WTC11 (cell line): Measurements from ENCODE around the gene SRSF10. TPM values are rescaled to one million over a fixed set of nuclear protein-coding genes. Genes with fewer than 3 reads are reported as not detected.

ENCODE experiments used
- ATAC-seq: fragments of 200-7000 bp; cut with Tn5 transposase; 2 replicates; pipeline ENCODE4 v1.10.0; 2021; ENCODE audit warnings: mild to moderate bottlenecking, moderate library complexity
- Bru-seq: library from RNA; stranded (reverse); fragments of 400-500 nt; gene quantifications from one replicate; lab custom pipeline; 2021; lab: Mats Ljungman, UMichigan
- CTCF ChIA-PET: fragments of 300-600 bp; sonication (Branson Sonifier 250); formaldehyde crosslinking; loops from one replicate; lab custom pipeline; 2021; ENCODE audit warnings: antibody characterized with exemption; lab: Charles Lee
- POLR2A ChIA-PET: fragments of 350-600 bp; sonication (Branson Sonifier 250); formaldehyde crosslinking; loops from one replicate; lab custom pipeline; 2021; ENCODE audit warnings: antibody characterized with exemption; lab: Charles Lee
- DNase-seq: peaks from one replicate; pipeline ENCODE4 v3.0.0; 2021; ENCODE audit warnings: low spot score
- H3K27ac Mint-ChIP-seq: 2 replicates; pipeline ENCODE4 v1.8.0; 2021; ENCODE audit warnings: mixed read lengths
- H3K27me3 Mint-ChIP-seq: 2 replicates; pipeline ENCODE4 v1.8.0; 2021; ENCODE audit warnings: low read depth, mild to moderate bottlenecking, moderate library complexity, mixed read lengths
- H3K36me3 Mint-ChIP-seq: 2 replicates; pipeline ENCODE4 v1.8.0; 2021; ENCODE audit warnings: mixed read lengths
- H3K4me1 Mint-ChIP-seq: 2 replicates; pipeline ENCODE4 v1.8.0; 2022; ENCODE audit warnings: mixed read lengths
- H3K4me3 Mint-ChIP-seq: 2 replicates; pipeline ENCODE4 v1.8.0; 2021; ENCODE audit warnings: mild to moderate bottlenecking, moderate library complexity, mixed read lengths
- H3K9me3 Mint-ChIP-seq: 2 replicates; pipeline ENCODE4 v1.8.0; 2021; ENCODE audit warnings: mixed read lengths
- AR ChIP-seq: fragments of 250-450 bp; sonication (Bioruptor Pico); IDR thresholded peaks from 2 replicates; pipeline ENCODE4 v1.9.0; 2021; ENCODE audit warnings: mild to moderate bottlenecking
- ATF6 ChIP-seq: sonication (generic); formaldehyde crosslinking; IDR thresholded peaks from 2 replicates; pipeline ENCODE4 v1.8.1; 2023; ENCODE audit warnings: mild to moderate bottlenecking, missing genetic modification reagents
- CREM ChIP-seq: sonication (generic); formaldehyde crosslinking; IDR thresholded peaks from 2 replicates; pipeline ENCODE4 v1.8.1; 2022; ENCODE audit warnings: mild to moderate bottlenecking, missing genetic modification reagents, moderate library complexity
- ETV6 ChIP-seq: sonication (generic); formaldehyde crosslinking; IDR thresholded peaks from 2 replicates; pipeline ENCODE4 v1.8.1; 2022; ENCODE audit warnings: mild to moderate bottlenecking, missing genetic modification reagents
- FOXJ3 ChIP-seq: sonication (generic); formaldehyde crosslinking; IDR thresholded peaks from 2 replicates; pipeline ENCODE4 v1.9.0; 2021; ENCODE audit warnings: missing genetic modification reagents, mild to moderate bottlenecking, borderline replicate concordance
- GRHL2 ChIP-seq: fragments of 250-450 bp; sonication (Bioruptor Pico); IDR thresholded peaks from 2 replicates; pipeline ENCODE4 v1.8.0; 2022; ENCODE audit warnings: mild to moderate bottlenecking, moderate library complexity; ENCODE audit not compliant: insufficient replicate concordance, severe bottlenecking
- IRF2 ChIP-seq: sonication (generic); formaldehyde crosslinking; IDR thresholded peaks from 2 replicates; pipeline ENCODE4 v1.8.0; 2022; ENCODE audit warnings: low read depth, missing genetic modification reagents, borderline replicate concordance
- JUN ChIP-seq: sonication (generic); formaldehyde crosslinking; IDR thresholded peaks from 2 replicates; pipeline ENCODE4 v1.8.0; 2023; ENCODE audit warnings: mild to moderate bottlenecking, missing genetic modification reagents
- KAT7 ChIP-seq: sonication (generic); formaldehyde crosslinking; IDR thresholded peaks from 2 replicates; pipeline ENCODE4 v1.8.1; 2023; ENCODE audit warnings: missing genetic modification reagents, mild to moderate bottlenecking, borderline replicate concordance
- MLX ChIP-seq: sonication (generic); formaldehyde crosslinking; IDR thresholded peaks from 2 replicates; pipeline ENCODE4 v1.8.1; 2023; ENCODE audit warnings: mild to moderate bottlenecking, missing genetic modification reagents, moderate library complexity
- NFATC4 ChIP-seq: fragments of 250-450 bp; sonication (Bioruptor Pico); IDR thresholded peaks from 2 replicates; pipeline ENCODE4 v1.9.0; 2021; ENCODE audit warnings: mild to moderate bottlenecking
- NR2C2 ChIP-seq: sonication (generic); formaldehyde crosslinking; IDR thresholded peaks from 2 replicates; pipeline ENCODE4 v1.8.0; 2022; ENCODE audit warnings: mild to moderate bottlenecking, missing genetic modification reagents
- NR3C1 ChIP-seq: sonication (generic); formaldehyde crosslinking; conservative IDR thresholded peaks from 2 replicates; pipeline ENCODE4 v1.8.1; 2023; ENCODE audit warnings: low read depth, mild to moderate bottlenecking, missing genetic modification reagents
- RORB ChIP-seq: fragments of 250-450 bp; sonication (Bioruptor Pico); IDR thresholded peaks from 2 replicates; pipeline ENCODE4 v1.9.0; 2021; ENCODE audit warnings: mild to moderate bottlenecking
- SOX15 ChIP-seq: fragments of 250-450 bp; sonication (Bioruptor Pico); IDR thresholded peaks from 2 replicates; pipeline ENCODE4 v1.9.0; 2021; ENCODE audit warnings: mild to moderate bottlenecking
- SP1 ChIP-seq: sonication (generic); formaldehyde crosslinking; conservative IDR thresholded peaks from 2 replicates; pipeline ENCODE4 v1.8.1; 2022; ENCODE audit warnings: missing genetic modification reagents
- STAT6 ChIP-seq: sonication (generic); formaldehyde crosslinking; conservative IDR thresholded peaks from 2 replicates; pipeline ENCODE4 v1.8.1; 2023; ENCODE audit warnings: mild to moderate bottlenecking, low read depth, missing genetic modification reagents, moderate library complexity
- TEAD4 ChIP-seq: sonication (generic); formaldehyde crosslinking; IDR thresholded peaks from 2 replicates; pipeline ENCODE4 v1.8.0; 2022; ENCODE audit warnings: mild to moderate bottlenecking, missing genetic modification reagents
- ZBTB21 ChIP-seq: sonication (generic); formaldehyde crosslinking; IDR thresholded peaks from 2 replicates; pipeline ENCODE4 v1.8.1; 2023; ENCODE audit warnings: mild to moderate bottlenecking, missing genetic modification reagents, borderline replicate concordance
- ZNF121 ChIP-seq: sonication (generic); formaldehyde crosslinking; IDR thresholded peaks from 2 replicates; pipeline ENCODE4 v1.8.0; 2023; ENCODE audit warnings: missing genetic modification reagents
- ZNF232 ChIP-seq: sonication (generic); formaldehyde crosslinking; IDR thresholded peaks from 2 replicates; pipeline ENCODE4 v1.8.0; 2022; ENCODE audit warnings: mild to moderate bottlenecking, missing genetic modification reagents
- ZNF671 ChIP-seq: fragments of 250-450 bp; sonication (Bioruptor Pico); IDR thresholded peaks from 2 replicates; pipeline ENCODE4 v1.8.0; 2021; ENCODE audit warnings: mild to moderate bottlenecking
- ZSCAN18 ChIP-seq: fragments of 250-450 bp; sonication (Bioruptor Pico); IDR thresholded peaks from 2 replicates; pipeline ENCODE4 v2.1.2; 2022; ENCODE audit warnings: mild to moderate bottlenecking, moderate library complexity
- long read RNA-seq, 3 experiments: library from RNA in 1 of 3; library from capped mRNA in 1 of 3; library from polyadenylated mRNA in 1 of 3; unstranded in 2 of 3; stranded (forward) in 1 of 3; transcript quantifications; one replicate each; pipeline ENCODE4 v2.0.0, GENCODE V29; 2021
- total RNA-seq: library from RNA; stranded (reverse); gene quantifications from 3 replicates; pipeline ENCODE4 v1.2.3, GENCODE V29; 2021
- TF ChIP-seq, protein P1 (sequence below): fragments of 250-450 bp; sonication (Bioruptor Pico); IDR thresholded peaks from 2 replicates; pipeline ENCODE4 v1.9.0; 2021; ENCODE audit warnings: moderate library complexity, mild to moderate bottlenecking, inconsistent platforms, borderline replicate concordance
- TF ChIP-seq, protein P2 (sequence below): sonication (generic); formaldehyde crosslinking; IDR thresholded peaks from 2 replicates; pipeline ENCODE4 v1.8.0; 2022; ENCODE audit warnings: mild to moderate bottlenecking, missing genetic modification reagents

SRSF10 gene
- total RNA-seq, result 163 to 178 TPM (median 170 TPM) in 3 replicates
- percentile 99 among the genes with signal in this experiment for Bru-seq, nascent RNA
- long read RNA-seq, experiment 1, transcript SRSF10-204 (6 exons, 3,487 nt), result major isoform, 5 of 187 reads
- long read RNA-seq, experiment 1, transcript SRSF10-213 (4 exons, 3,957 nt), result major isoform, 5 of 187 reads
- long read RNA-seq, experiment 1, partial matches to known transcripts, result 34 of 187 reads
- long read RNA-seq, experiment 1, other reads (novel, unspliced or antisense), result 136 of 187 reads
- long read RNA-seq, experiment 2, partial matches to known transcripts, result 49 of 101 reads
- long read RNA-seq, experiment 2, other reads (novel, unspliced or antisense), result 49 of 101 reads
- long read RNA-seq, experiment 3, partial matches to known transcripts, result 10 of 50 reads
- long read RNA-seq, experiment 3, other reads (novel, unspliced or antisense), result 33 of 50 reads

- peak within 1 kb of the TSS; percentile 99 for H3K27ac Mint-ChIP-seq
- ChIA-PET POLR2A (interaction anchor here (0.6 to 1.5 kb wide), 6 partner anchors 19 to 200 kb away, joined by 3 to 4 read pairs (median 4); partner anchors contain the start of gene PNRC2), CTCF (interaction anchor here (0.5 to 2.0 kb wide), 7 partner anchors 43 to 449 kb away, joined by 3 to 7 read pairs (median 3); partner anchors contain the start of gene E2F2)
- H3K4me1 Mint-ChIP-seq, result peaks cover 46% of the 10 kb centered on the region
- peaks cover 27% of the 10 kb centered on the region for H3K36me3 Mint-ChIP-seq
- no peaks in the 10 kb centered on the region for H3K27me3 Mint-ChIP-seq
- peak; percentile 96 for ATAC-seq
- peak; percentile 98 for DNase-seq
- peak within 1 kb of the TSS; percentile 91 for H3K4me3 Mint-ChIP-seq
- H3K9me3 Mint-ChIP-seq, result no peaks in the 10 kb centered on the region
- TF ChIP-seq GRHL2 (no peak), ZSCAN18 (CRISPR knock-in tag) (no peak), SOX15 (CRISPR knock-in tag) (no peak), STAT6 (CRISPR knock-in tag) (no peak), AR (CRISPR knock-in tag) (no peak), IRF2 (CRISPR knock-in tag) (no peak), ZNF232 (CRISPR knock-in tag) (no peak; the same call in none of the 2 replicates), CREM (CRISPR knock-in tag) (0 out of 2 replicates have a peak, but pooled peaks have one; percentile 29), MLX (CRISPR knock-in tag) (no peak), RORB (no peak), FOXJ3 (CRISPR knock-in tag) (no peak), KAT7 (CRISPR knock-in tag) (peak; percentile 97; the same call in 1 of the 2 replicates), NR3C1 (CRISPR knock-in tag) (no peak), ZNF671 (CRISPR knock-in tag) (no peak), ATF6 (0 out of 2 replicates have a peak, but pooled peaks have one; percentile 29), NFATC4 (no peak), ETV6 (CRISPR knock-in tag) (peak; percentile 94), TEAD4 (CRISPR knock-in tag) (0 out of 2 replicates have a peak, but pooled peaks have one; percentile 42), ZBTB21 (CRISPR knock-in tag) (no peak), ZNF121 (CRISPR knock-in tag) (no peak), NR2C2 (CRISPR knock-in tag) (no peak), SP1 (CRISPR knock-in tag) (0 out of 2 replicates have a peak, but pooled peaks have one; percentile 42), JUN (CRISPR knock-in tag) (no peak)
- TF ChIP-seq, protein P1, sequence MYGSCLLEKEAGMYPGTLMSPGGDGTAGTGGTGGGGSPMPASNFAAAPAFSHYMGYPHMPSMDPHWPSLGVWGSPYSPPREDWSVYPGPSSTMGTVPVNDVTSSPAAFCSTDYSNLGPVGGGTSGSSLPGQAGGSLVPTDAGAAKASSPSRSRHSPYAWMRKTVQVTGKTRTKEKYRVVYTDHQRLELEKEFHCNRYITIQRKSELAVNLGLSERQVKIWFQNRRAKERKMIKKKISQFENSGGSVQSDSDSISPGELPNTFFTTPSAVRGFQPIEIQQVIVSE, result no peak
- TF ChIP-seq, protein P2, sequence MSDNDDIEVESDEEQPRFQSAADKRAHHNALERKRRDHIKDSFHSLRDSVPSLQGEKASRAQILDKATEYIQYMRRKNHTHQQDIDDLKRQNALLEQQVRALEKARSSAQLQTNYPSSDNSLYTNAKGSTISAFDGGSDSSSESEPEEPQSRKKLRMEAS, result peak; percentile 82; the same call in 1 of the 2 replicates
These were observed at the start of gene SRSF10 for GRCh38 chr1:23979881-23980727. TSS of gene SRSF10 (minus strand) at chr1:23980327. CDS start at chr1:23980255, 72 bp downstream.
